Neural progenitor cell (in vitro differentiated cells): ENCODE results near the gene AHR.

Source experiments
- CTCF ChIP-seq: fragments of 200-600 bp; sonication (generic); IDR thresholded peaks from 2 replicates; pipeline ENCODE4 v1.5.1; 2017; ENCODE audit warnings: antibody characterized with exemption, mild to moderate bottlenecking
- EZH2 ChIP-seq: fragments of 200-600 bp; sonication (generic); IDR thresholded peaks from 2 replicates; pipeline ENCODE4 v1.6.1; 2017; ENCODE audit warnings: antibody characterized with exemption, mild to moderate bottlenecking, moderate library complexity

- TF ChIP-seq CTCF (no peak), EZH2 (no peak)
These were observed 2.0 kb downstream of the AHR start for GRCh38 chr7:17300437-17300836.
